ENCODE results near the gene CHCHD3. TPM values are rescaled to one million over a fixed set of nuclear protein-coding genes. Genes with fewer than 3 reads are reported as not detected.

CHCHD3 gene
- total RNA-seq, 1 donor from 2014 or later, result 67.0 TPM

GRCh38 chr7:132766660-132767059 lies 315.2 kb downstream of the CHCHD3 start:
- Mint-ChIP-seq H3K27ac (no peak overlapping the region), H3K27me3 (ENCODE audit: low read depth) (no peaks in the 10 kb centered on the region), H3K4me1 (ENCODE audit: low read depth) (no peaks in the 10 kb centered on the region), H3K9me3 (peaks cover 11% of the 10 kb centered on the region), H3K4me3 (ENCODE audit: low read depth) (no peak overlapping the region), H3K36me3 (ENCODE audit: low read depth) (no peaks in the 10 kb centered on the region)
- intact Hi-C loops (cut with micrococcal nuclease), result no loop called here
- DNase-seq (ENCODE audit: low spot score), result no peak

GRCh38 chr7:132765861-132766260 lies 316.0 kb downstream of the CHCHD3 start:
- H3K4me1 Mint-ChIP-seq (ENCODE audit: low read depth), result no peaks in the 10 kb centered on the region
- H3K27me3 Mint-ChIP-seq (ENCODE audit: low read depth), result no peaks in the 10 kb centered on the region
- peaks cover 11% of the 10 kb centered on the region for H3K9me3 Mint-ChIP-seq
- intact Hi-C loops (cut with micrococcal nuclease), result no loop called here
- no peak overlapping the region for H3K27ac Mint-ChIP-seq
- no peak overlapping the region for H3K4me3 Mint-ChIP-seq (ENCODE audit: low read depth)
- no peak for DNase-seq (ENCODE audit: low spot score)
- no peaks in the 10 kb centered on the region for H3K36me3 Mint-ChIP-seq (ENCODE audit: low read depth)

- H3K27me3 Mint-ChIP-seq (ENCODE audit: low read depth), result no peaks in the 10 kb centered on the region
- no peak for DNase-seq (ENCODE audit: low spot score)
- intact Hi-C loops (cut with micrococcal nuclease), result no loop called here
- no peaks in the 10 kb centered on the region for H3K4me1 Mint-ChIP-seq (ENCODE audit: low read depth)
- no peaks in the 10 kb centered on the region for H3K36me3 Mint-ChIP-seq (ENCODE audit: low read depth)
- H3K9me3 Mint-ChIP-seq, result peaks cover 10% of the 10 kb centered on the region
- H3K4me3 Mint-ChIP-seq (ENCODE audit: low read depth), result no peak overlapping the region
- H3K27ac Mint-ChIP-seq, result no peak overlapping the region
These were observed 317.1 kb downstream of the CHCHD3 start for GRCh38 chr7:132764762-132765161.

- intact Hi-C loops (cut with micrococcal nuclease), result no loop called here
- Mint-ChIP-seq H3K4me1 (ENCODE audit: low read depth) (no peaks in the 10 kb centered on the region), H3K4me3 (ENCODE audit: low read depth) (no peak overlapping the region)
These were observed 321.0 kb downstream of the CHCHD3 start for GRCh38 chr7:132760866-132761265.

GRCh38 chr7:132760244-132760623 lies 321.7 kb downstream of the CHCHD3 start:
- H3K27me3 Mint-ChIP-seq (ENCODE audit: low read depth), result no peaks in the 10 kb centered on the region
- no peak overlapping the region for H3K4me3 Mint-ChIP-seq (ENCODE audit: low read depth)
- no peaks in the 10 kb centered on the region for H3K36me3 Mint-ChIP-seq (ENCODE audit: low read depth)
- H3K9me3 Mint-ChIP-seq, result no peaks in the 10 kb centered on the region
- intact Hi-C loops (cut with micrococcal nuclease), result no loop called here
- H3K4me1 Mint-ChIP-seq (ENCODE audit: low read depth), result no peaks in the 10 kb centered on the region
- DNase-seq (ENCODE audit: low spot score), result no peak
- no peak overlapping the region for H3K27ac Mint-ChIP-seq

More at GRCh38 chr7:132760866-132761265, 321.0 kb downstream of the CHCHD3 start:
- DNase-seq (ENCODE audit: low spot score), result no peak
- Mint-ChIP-seq H3K9me3 (no peaks in the 10 kb centered on the region), H3K27me3 (ENCODE audit: low read depth) (no peaks in the 10 kb centered on the region), H3K36me3 (ENCODE audit: low read depth) (no peaks in the 10 kb centered on the region), H3K27ac (no peak overlapping the region)

GRCh38 chr7:132759482-132760243 lies 322.2 kb downstream of the CHCHD3 start:
- no peak overlapping the region for H3K27ac Mint-ChIP-seq
- no peaks in the 10 kb centered on the region for H3K9me3 Mint-ChIP-seq
- DNase-seq (ENCODE audit: low spot score), result no peak
- intact Hi-C loops (cut with micrococcal nuclease), result no loop called here
- H3K4me3 Mint-ChIP-seq (ENCODE audit: low read depth), result no peak overlapping the region
- no peaks in the 10 kb centered on the region for H3K36me3 Mint-ChIP-seq (ENCODE audit: low read depth)
- no peaks in the 10 kb centered on the region for H3K4me1 Mint-ChIP-seq (ENCODE audit: low read depth)
- no peaks in the 10 kb centered on the region for H3K27me3 Mint-ChIP-seq (ENCODE audit: low read depth)

- Mint-ChIP-seq H3K27ac (no peak overlapping the region), H3K9me3 (no peaks in the 10 kb centered on the region), H3K4me3 (ENCODE audit: low read depth) (no peak overlapping the region), H3K4me1 (ENCODE audit: low read depth) (no peaks in the 10 kb centered on the region), H3K36me3 (ENCODE audit: low read depth) (no peaks in the 10 kb centered on the region), H3K27me3 (ENCODE audit: low read depth) (no peaks in the 10 kb centered on the region)
- intact Hi-C loops (cut with micrococcal nuclease), result no loop called here
- DNase-seq (ENCODE audit: low spot score), result no peak
These were observed 322.9 kb downstream of the CHCHD3 start for GRCh38 chr7:132758986-132759385.

- Mint-ChIP-seq H3K4me3 (ENCODE audit: low read depth) (no peak overlapping the region), H3K4me1 (ENCODE audit: low read depth) (no peaks in the 10 kb centered on the region), H3K27me3 (ENCODE audit: low read depth) (no peaks in the 10 kb centered on the region), H3K27ac (no peak overlapping the region), H3K36me3 (ENCODE audit: low read depth) (no peaks in the 10 kb centered on the region), H3K9me3 (no peaks in the 10 kb centered on the region)
- intact Hi-C loops (cut with micrococcal nuclease), result no loop called here
- no peak for DNase-seq (ENCODE audit: low spot score)
These were observed 324.1 kb downstream of the CHCHD3 start for GRCh38 chr7:132757783-132758182.

- no peak for DNase-seq (ENCODE audit: low spot score)
- intact Hi-C loops (cut with micrococcal nuclease), result no loop called here
- Mint-ChIP-seq H3K4me1 (ENCODE audit: low read depth) (no peaks in the 10 kb centered on the region), H3K4me3 (ENCODE audit: low read depth) (no peak overlapping the region), H3K27ac (no peak overlapping the region), H3K27me3 (ENCODE audit: low read depth) (no peaks in the 10 kb centered on the region), H3K9me3 (no peaks in the 10 kb centered on the region), H3K36me3 (ENCODE audit: low read depth) (no peaks in the 10 kb centered on the region)
These were observed 325.4 kb downstream of the CHCHD3 start for GRCh38 chr7:132756484-132756990.

GRCh38 chr7:132755538-132756483 lies 326.1 kb downstream of the CHCHD3 start:
- Mint-ChIP-seq H3K27ac (no peak overlapping the region), H3K4me3 (ENCODE audit: low read depth) (no peak overlapping the region), H3K36me3 (ENCODE audit: low read depth) (no peaks in the 10 kb centered on the region), H3K9me3 (no peaks in the 10 kb centered on the region), H3K4me1 (ENCODE audit: low read depth) (no peaks in the 10 kb centered on the region), H3K27me3 (ENCODE audit: low read depth) (no peaks in the 10 kb centered on the region)
- DNase-seq (ENCODE audit: low spot score), result no peak
- intact Hi-C loops (cut with micrococcal nuclease), result no loop called here

- Mint-ChIP-seq H3K4me1 (ENCODE audit: low read depth) (no peaks in the 10 kb centered on the region), H3K4me3 (ENCODE audit: low read depth) (no peak overlapping the region), H3K27ac (no peak overlapping the region), H3K36me3 (ENCODE audit: low read depth) (no peaks in the 10 kb centered on the region), H3K27me3 (ENCODE audit: low read depth) (peaks cover 3% of the 10 kb centered on the region), H3K9me3 (no peaks in the 10 kb centered on the region)
- DNase-seq (ENCODE audit: low spot score), result no peak
- intact Hi-C loops (cut with micrococcal nuclease), result no loop called here
These were observed 329.5 kb downstream of the CHCHD3 start for GRCh38 chr7:132752431-132752830.

- H3K4me1 Mint-ChIP-seq (ENCODE audit: low read depth), result no peaks in the 10 kb centered on the region
- H3K4me3 Mint-ChIP-seq (ENCODE audit: low read depth), result no peak overlapping the region
- H3K27me3 Mint-ChIP-seq (ENCODE audit: low read depth), result peaks cover 3% of the 10 kb centered on the region
- no peak for DNase-seq (ENCODE audit: low spot score)
- H3K36me3 Mint-ChIP-seq (ENCODE audit: low read depth), result no peaks in the 10 kb centered on the region
- H3K27ac Mint-ChIP-seq, result no peak overlapping the region
- no peaks in the 10 kb centered on the region for H3K9me3 Mint-ChIP-seq
- intact Hi-C loops (cut with micrococcal nuclease), result no loop called here
These were observed 330.6 kb downstream of the CHCHD3 start for GRCh38 chr7:132751244-132751647.
